NOMO-1 treated with dmso at 0.1 percent for 144 hours (cell line): ENCODE measurements around the gene OLFML2A.

Experiments
- DNase-seq: peaks from one replicate; lab custom pipeline; 2025; ENCODE audit not compliant: unreplicated experiment; lab: John Stamatoyannopoulos, UW

The OLFML2A gene

DNA sequence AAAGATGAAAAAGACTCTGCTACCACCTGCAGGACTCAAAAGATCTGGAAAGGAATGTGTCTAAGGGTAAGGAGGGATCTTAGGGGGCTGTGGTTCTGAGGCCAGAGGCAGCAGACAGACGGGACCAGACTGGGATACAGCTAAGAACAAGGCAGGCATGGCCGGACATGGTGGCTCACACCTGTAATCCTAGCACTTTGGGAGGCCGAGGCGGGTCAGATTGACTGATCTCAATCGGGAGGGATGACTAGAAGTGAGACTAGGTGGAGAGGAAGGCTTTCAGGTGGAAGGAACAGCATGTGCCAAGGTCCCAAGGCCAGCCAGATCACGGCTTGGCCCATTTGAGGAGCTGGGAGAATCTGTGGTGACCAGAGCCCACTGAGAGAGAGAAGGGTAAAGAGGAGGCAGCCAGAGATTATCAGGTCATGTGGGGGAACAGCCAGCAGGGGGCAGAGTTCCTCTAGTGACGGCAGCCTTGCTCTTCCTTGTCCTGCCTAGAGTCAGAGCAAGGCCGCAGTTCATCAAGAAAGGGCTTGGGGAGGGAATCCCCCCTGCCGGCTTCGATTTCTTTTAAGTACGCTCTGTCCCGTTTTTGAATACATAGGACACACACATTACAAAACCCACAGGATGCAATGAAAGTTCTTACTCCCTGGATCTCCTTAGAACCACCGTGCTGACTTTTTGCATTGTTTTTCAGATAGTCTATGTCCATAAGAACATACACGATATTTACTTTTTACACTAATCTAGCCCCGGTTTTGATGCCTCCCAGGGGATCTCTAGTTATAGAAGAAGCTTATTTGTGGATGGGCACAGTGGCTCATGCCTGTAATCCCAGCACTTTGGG, 2.6 kb upstream of the OLFML2A start:
- peak; percentile 74 for DNase-seq

DNA sequence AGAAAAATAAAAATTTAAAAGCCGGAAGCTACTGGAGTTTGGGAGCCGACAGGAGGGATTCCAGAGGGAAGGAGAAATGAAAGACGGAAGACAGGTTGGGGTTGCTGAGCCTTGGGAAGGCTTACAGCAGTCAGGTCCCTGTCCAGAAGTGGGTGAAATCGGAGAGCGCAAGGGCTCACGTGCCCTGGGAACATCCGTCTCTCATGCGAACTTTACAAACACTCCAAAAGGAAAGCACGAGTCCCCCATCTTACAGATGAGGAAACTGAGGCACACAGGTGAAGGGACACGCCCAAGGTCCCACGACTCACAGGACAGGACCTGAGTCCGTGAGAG, 347 bp upstream of the OLFML2A start:
- DNase-seq, result no peak

DNA sequence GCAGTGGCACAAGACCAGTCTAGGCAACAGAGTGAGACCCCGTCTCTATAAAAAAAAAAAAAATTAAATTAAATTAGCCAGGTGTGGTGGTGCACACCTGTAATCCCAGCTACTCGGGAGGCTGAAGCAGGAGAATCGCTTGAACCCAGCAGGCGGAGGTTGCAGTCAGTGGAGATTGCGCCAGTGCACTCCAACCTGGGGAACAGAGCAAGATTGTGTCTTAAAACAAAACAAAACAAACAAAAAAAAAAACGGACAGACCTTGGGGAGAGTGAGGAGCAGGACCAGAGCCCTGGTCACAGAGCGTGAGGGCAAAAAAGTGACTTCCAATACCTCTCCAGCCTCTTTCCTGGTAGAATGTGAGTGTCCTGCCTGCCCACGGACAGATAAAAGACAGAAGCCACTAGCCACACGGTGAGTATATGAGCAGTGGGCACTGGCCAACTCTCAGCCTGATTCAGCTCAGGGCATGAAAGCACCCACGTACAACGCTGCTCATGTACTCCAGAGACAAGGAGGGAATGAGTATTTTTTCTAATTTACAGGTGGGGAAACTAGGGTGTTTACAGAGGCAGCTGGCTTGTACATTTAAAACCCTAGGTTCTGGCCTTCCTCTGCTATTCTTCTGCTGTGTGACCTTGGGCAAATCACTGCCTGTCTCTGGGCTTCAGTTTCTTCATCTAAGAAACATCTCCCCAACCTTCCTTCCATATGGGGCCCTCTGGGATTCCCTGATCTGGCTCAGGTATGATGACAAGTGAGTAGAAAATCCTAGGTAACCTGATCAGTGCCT, 1.8 kb downstream of the OLFML2A start:
- DNase-seq, result no peak

DNA sequence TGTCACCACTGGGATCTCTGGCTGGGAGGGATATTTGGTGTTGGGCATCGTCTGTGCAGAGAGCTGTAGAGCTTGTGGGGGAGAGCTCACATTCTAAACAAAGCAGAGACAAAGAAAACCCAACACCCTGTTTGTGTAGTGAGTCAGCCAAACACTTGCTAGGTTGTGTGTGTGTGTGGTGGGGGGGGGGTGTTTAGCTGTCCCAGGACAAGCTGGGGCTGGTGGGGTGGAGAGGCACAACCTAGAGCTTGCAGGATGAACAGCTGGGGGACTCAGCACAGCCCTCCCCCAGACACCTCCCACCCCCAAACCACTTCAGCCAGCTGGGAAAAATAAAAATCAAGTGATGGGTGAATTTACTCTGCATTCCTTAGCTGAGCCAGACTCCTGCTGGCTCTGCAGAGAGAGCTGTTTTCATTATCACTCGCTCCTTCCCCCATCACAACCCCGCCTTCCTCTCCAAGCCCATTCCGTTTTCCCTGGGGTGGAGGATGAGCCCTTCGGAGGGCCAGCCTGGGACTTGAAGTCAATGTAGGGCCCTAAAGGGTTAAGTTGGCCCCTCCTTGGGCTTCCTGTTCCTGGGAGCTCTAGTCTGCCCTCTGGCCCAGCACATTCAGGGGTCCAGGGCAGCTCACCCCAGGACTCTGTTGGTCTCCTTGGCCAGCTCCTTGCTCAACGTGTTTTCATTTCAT, 2.6 kb downstream of the OLFML2A start:
- no peak for DNase-seq

DNA sequence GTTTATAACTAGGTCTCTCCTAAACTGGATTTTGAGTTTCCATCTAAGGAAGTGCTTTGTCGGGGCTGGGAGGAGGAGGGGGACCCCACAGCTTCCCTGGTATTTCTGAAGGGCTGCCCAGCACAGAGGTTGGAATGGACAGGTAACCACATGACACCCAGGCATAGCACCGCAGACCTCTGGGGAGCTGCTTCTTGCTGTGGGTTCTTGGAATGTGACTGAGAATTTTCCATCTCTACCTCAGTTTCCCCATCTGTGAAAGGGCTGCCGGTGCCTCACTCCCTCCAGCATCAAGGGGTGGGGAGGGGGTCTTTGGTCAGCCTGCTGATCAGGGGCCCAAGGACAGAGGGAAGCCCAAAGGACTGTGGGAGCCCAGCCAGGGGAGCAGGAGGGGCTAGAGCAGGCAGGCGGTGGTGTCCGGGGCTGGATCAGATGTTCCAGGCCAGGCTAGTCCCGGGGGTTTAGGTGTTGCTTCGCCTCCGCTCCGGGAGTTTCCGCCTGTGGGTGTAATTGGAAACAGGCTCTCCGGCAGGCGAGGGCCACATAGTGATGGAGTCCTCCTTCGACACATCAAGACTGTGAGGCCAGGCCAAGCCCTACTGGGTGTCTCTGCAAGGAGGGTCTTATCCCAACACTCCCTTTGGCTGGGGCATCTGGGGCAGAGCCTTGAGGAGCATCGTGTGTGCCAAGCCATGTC, 3.3 kb downstream of the OLFML2A start:
- no peak for DNase-seq

DNA sequence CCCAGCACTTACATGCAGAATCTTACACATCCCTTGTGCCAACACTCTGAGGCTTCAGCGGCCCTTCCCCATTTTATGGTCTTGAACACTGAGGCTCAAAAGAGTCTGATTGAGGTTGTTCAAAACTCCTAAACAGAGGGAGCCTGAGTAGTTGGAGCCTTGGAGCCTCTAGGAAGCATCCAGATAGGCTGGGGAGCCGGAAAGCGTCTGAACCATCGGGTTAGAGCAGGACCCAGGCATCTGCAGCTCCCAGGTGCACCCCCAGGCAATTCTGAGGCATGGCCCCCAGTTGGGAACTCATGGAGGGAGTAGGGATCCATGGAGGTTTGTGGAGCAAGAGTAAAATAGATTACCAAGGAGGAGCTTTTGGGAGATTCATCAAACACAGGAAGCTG, 3.8 kb downstream of the OLFML2A start:
- DNase-seq, result no peak

DNA sequence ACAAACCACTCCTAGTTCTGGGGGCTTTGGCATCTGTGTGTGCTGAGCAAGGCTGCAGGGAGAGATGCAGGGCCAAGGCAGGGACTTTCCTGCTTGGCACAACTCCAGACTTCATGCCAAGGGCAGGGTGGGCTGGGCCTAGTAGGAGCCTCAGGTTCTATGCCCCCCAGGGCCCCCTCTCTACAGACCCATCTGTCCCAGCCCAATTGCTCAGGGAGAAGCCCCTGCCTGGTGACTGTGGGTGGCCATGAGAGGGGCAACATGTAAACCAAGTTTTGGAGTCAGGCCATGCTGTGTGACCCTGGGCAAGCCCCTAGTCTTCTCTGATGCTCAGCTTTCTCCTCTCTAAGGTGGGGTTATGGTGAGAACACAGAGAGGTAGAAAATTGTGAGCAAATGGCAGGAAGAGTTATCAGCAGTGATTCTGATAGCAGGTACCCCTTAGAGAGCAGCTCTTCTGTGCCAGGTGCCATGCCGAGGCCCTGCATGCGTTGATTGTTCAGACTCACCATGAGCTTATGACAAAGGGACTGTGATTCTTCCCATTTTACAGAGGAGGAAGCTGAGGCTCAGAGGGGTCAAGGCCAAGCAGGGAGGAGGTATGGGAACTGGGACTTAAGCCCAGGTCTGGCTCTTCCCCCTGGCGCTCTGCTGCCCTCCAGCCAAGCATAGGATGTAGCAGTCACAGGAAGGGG, 5.2 kb downstream of the OLFML2A start:
- no peak for DNase-seq

DNA sequence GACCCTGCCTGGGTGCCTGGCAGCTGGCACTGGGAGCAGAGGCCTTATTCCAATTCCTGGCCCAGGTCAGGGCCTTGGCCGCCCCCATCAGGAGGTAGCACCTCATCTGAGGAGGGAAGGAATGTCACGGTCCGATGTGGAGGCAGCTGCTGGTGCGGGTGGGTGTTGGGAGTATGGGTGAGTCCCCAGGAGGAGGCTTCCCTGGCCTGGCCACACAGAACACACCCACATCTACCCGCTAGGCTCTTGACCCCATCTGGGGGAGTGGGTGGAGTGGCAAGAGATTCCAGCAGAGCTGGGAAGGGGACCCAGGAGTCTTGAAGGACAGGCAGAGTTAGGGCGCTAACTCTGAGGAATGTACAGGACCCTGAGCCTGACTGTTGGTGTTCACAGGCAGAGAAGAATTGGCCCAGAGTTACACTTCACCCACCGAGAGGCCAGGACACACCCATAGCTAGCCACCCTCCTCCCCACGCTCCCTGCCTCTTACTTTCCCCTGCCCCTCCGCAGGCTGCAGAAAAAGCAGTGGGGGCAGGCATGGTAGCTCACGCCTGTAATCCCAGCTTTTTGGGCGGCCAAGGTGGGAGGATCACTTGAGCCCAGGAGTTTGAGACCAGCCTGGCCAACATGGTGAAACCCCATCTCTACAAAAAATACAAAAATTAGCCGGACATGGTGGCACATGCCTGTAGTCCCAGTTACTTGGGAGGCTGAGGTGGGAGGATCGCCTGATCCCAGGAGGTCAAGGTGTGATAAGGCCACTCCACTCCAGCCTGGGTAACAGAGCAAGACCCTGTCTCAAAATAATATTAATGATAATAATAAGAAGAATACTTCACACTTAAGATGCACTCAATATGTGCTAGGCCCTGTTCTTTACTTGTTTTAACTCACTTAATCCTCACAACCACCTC, 6.0 kb downstream of the OLFML2A start:
- no peak for DNase-seq

DNA sequence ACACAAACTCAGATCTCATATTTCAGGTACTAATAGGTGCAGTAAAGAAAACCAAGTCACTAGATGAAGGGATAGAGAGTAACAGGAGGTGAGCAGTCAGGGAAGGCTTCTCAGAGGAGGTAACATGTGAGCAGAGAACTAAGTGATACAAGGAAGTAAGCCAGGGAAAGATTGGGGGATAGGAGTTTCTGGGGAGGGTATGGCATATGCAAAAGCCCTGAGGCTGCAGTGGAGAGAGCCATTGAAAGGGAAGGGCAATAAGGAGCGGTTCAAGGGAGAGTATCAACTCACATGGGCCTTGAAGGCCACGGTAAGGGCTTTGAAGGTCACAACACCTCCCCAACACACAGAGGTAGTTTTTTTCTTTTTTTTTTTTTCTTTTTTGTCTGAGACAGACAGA, 6.9 kb downstream of the OLFML2A start:
- DNase-seq, result no peak

DNA sequence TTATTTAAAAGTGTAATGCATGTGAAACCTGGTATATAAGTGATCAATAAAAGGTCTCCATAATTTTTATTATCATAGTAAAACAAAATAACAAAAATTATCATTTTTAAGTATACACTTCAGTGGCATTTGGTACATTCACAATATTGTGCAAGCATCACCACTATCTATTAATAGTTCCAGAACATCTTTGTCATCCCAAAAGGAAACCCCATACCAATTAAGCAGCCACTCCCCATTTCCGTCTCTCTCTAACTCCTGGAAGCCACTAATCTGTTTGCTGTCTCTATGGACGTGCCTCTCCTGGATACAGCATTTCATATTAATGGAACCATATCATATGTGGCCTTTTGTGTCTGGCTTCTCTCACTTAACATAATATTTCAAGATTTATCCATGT, 7.6 kb downstream of the OLFML2A start:
- peak; percentile 84 for DNase-seq

DNA sequence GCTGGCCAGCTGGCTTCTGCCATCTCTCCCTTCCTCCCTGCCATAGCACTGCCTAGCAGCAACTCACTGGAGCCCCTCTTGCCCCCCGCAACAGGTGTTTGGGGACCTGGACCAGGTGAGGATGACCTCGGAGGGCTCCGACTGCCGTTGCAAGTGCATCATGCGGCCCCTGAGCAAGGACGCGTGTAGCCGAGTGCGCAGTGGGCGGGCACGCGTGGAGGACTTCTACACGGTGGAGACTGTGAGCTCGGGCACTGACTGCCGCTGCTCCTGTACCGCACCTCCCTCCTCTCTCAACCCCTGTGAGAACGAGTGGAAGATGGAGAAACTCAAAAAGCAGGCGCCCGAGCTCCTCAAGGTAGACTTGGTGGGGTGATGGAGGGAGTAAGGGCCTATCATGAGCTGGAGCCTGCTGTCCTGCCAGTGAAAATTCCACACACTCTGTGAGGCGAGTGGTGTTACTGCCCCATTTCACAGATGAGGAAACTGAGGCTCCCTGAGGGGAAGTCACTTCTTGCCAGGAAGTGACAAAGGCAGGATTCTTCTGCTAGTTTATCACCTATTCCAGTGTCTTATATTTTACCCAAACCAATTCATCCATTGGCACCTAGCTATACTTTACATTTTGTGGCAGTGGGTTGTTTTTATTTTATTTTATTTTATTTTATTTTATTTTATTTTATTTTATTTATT, 10.1 kb downstream of the OLFML2A start:
- DNase-seq, result no peak

DNA sequence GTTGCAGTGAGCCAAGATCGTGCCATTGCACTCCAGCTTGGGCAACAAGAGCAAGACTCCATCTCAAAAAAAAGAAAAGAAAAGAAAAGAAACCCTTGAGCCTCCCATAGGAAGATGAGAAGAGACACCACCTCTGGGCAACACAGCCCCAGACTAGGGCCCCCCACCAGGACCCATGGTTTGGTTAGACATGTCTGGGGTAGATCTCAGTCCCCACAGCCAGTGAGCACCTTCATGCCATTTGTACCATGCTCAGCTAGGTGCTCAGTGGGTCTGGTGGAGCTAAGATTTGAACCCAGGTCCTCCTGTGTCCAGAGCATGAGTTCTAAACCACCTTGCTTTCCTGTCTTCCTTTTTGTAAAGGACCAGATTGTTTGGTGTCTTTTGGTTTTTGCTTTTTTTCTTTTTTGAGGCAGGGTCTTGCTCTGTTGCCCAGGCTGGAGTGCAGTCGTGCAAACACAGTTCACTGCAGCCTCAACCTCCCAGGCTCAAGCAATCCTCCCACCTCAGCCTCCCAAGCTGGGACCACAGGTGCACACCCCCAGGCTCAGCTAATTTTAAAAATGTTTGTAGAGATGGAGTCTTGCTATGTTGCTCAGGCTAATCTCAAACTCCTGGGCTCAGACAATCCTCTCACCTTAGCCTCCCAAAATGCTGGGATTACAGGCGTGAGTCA, 11.7 kb downstream of the OLFML2A start:
- DNase-seq, result no peak

DNA sequence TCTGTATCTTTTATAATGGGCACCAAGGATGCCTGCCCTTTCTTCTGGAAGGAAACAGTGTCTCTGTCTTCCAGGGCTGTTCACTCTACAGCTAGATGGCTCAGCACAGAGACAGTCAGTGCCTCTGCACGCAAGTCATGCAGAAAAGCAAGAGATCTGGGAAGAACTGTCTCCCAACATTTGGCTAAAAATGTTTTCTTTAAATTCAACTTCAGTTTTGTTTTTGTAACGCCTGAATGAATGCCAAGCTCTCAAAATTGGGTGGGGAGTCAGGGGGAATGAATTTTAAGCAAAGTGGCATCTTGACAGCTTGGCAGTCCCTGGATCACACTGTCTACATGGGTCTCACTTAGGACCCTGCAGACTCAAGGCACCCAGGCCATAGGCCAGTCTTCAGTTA, 12.6 kb downstream of the OLFML2A start:
- no peak for DNase-seq

DNA sequence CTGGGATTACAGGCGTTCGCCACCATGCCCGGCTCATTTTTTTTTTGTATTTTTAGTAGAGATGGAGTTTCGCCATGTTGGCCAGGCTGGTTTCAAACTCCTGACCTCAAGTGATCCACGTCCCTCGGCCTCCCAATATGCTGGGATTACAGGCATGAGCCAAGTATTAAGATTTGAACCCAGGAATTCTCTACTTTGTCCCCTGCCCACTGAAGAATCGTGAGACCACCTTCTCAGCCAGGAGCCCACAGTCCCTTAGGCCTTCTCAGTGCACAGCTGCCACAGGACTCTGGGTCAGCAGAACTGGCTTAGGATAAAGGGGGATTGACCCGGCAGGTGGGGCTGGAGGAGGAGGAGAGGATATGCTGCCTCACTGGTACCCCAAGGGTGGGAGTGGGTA, 13.4 kb downstream of the OLFML2A start:
- DNase-seq, result no peak

DNA sequence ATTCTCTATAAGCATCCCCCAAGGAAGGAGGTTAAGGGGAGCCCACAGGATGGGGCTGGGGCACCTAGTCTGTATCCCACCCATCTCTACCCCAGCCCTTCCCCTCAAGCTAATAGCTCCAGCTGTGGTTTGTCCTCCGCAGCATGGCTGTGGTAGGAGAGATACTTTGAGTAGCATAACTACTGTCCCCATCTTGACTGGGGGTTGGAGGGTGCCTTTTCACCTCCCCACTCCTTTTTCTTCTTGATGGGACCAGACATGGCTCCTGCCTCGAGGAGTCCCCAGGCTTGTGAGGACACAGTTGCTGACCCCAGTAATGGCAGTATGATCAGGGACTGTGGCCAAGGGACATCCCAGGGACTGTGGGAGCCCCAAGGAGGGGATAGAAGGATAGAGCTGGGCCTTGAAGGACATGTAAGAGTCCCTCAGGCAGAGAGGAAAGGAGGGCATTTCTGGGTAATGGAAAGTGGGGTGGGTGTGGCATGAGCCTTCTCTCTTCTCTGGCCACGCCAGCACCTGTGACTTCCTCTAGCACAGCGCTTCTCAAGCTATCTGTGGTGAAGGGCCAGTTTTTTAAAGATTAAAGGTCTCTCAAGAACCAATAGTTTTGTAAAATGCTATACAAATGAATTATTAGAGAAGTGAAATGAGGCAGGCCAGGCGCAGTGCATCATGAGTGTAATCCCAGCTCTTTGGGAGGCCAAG, 14.0 kb downstream of the OLFML2A start:
- no peak for DNase-seq

DNA sequence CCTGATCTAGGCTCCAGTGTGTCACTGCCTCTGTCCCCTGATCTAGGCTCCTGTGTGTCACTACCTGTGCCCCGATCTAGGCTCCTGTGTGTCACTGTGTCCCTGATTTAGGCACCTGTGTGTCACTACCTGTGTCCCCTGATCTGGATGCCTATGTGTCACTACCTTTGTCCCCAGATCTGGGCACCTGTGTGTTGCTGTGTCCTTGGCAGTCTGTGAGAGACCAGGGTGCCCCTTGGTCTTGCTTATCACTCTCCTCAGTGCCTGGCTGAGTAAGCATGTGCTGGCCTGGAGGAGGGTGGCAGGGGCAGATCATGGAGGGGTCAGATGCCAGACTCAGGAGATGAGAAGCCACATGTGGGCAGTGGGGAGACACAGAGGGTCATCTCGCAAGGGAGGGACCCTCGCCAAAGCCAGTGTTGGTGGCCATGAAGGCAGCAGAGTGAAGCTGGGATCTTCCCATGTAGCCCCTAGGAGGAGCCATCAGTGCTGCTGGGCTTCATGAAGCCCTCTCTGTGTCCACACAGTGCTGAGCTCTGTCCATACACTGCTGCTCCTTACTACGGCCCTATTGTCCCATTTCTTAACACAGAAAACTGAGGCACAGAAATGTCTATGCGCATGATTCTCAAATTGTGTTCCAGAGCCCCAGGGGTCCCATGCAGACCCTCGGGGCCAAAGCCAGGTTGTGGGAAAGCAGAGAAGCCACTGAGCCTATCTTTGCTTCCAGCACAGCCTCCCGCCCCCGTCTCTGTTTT, 15.5 kb downstream of the OLFML2A start:
- no peak for DNase-seq

DNA sequence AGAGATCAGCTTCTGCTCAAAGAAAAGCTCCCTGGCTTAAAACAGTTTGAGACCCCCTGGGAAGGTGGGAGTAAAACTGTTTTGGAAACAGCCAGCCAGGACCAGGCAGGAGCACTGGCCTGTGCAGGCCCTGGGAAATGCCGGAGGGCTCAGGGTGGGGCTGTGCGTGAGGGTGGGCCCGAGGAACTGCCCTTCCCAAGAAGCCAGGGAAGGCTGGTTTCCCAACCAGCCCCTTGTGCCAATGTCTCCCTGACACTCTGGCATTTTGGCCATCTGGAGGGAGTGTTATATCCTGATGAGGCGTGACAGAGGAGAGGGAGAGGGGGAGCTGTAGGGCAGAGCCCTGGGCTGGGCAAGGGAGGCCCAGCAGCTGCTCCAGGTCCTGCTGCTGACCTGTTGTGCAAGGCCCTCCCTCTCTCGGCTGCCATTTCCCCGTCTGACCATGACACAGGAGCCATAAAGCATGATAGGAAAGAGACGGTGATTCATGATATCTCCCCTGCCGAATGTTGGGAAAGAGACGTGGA, 16.1 kb downstream of the OLFML2A start:
- DNase-seq, result no peak
